Tibial artery (tissue), 4 donors: Measurements from ENCODE around the gene TXNDC17.

Experiments
- DNase-seq, 2 donors: peaks; one replicate each; pipeline ENCODE4 v3.0.0-alpha.2; 2019
- H3K27ac ChIP-seq, 2 donors: fragments of 200-600 bp; sonication (generic) in 1 of 2; 1 replicate in 1 of 2; 2 replicates in 1 of 2; pipeline ENCODE4 v1.5.1; 2018 to 2019; ENCODE audit warnings: mild to moderate bottlenecking in 1 of 2
- H3K27me3 ChIP-seq, 2 donors: fragments of 200-600 bp; sonication (generic) in 1 of 2; one replicate each; pipeline versions ENCODE4 v1.5.1 to v1.6.0; 2016 to 2019
- H3K36me3 ChIP-seq, 3 donors: fragments of 200-600 bp; sonication (generic) in 2 of 3; one replicate each; pipeline ENCODE4 v1.5.1; 2016 to 2019; ENCODE audit warnings: mild to moderate bottlenecking in 2 of 3
- H3K4me1 ChIP-seq, 4 donors: fragments of 200-600 bp; sonication (generic) in 2 of 4; 1 replicate in 3 of 4; 2 replicates in 1 of 4; pipeline ENCODE4 v1.5.1; 2016 to 2019
- H3K4me3 ChIP-seq, 2 donors: fragments of 200-600 bp; sonication (generic) in 1 of 2; 1 replicate in 1 of 2; 2 replicates in 1 of 2; pipeline ENCODE4 v1.5.1; 2018 to 2019; ENCODE audit warnings: mild to moderate bottlenecking in 2 of 2
- H3K9me3 ChIP-seq, 3 donors: fragments of 200-600 bp; sonication (generic) in 1 of 3; one replicate each; pipeline ENCODE4 v1.5.1; 2016 to 2019
- intact Hi-C: fragments of 100-400 bp; cut with DNase I; formaldehyde crosslinking; loops from one replicate; pipeline ENCODE4 v1.15.0; 2023; ENCODE audit warnings: low total_unique reads
- TF ChIP-seq, protein P1 (sequence below), 2 experiments: fragments of 200-600 bp in 1 of 2; fragments of 450-650 bp in 1 of 2; IDR thresholded peaks; one replicate each; pipeline ENCODE4 v1.5.1; 2017 to 2019; ENCODE audit warnings: antibody characterized with exemption in 2 of 2, mild to moderate bottlenecking in 1 of 2, moderate library complexity in 1 of 2

The TXNDC17 gene

DNA sequence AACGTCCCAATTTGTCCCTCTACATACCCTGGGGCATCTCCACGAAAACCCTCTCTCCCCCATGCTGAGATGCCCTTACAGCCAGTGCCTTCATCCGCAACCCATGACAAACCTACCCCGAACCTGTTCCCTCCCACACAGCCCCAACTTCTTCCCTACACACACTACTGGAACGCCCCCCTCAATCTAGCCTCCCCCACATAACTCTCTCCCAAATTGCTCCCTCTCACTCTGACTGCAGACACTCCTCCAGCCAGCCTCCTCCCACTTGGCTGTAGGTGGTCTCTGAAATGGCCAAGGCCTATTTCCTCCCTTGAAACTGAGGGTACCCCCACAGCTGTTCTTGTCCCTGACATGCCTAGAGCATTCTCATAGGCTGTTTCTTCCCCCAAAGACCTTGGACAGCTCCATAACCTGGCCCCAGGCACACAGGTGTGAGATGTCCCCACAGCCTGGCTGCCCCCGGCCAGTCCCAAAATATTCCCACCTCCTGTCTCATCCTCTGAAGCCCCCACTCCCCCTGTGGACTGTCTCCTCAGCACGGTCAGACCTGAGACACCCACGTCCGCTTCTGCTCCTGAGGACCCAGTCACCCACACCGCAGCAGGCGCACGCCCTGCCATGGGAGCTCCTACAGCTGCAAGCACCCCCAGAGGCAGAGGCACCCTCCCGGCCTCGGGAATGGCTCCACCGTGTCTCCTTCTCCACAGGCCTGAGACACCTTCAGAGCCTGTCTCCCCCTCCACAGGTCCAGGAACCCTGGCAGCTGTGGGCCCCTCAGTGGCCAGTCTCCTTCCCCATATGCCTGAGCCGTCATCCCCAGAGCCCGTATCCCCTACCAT, 4.0 kb upstream of the TXNDC17 start:
- peaks cover 0 to 24% (median 20%) of the 10 kb centered on the region in 4 donors for H3K4me1 ChIP-seq
- intact Hi-C loops = no loop called here
- TF ChIP-seq, protein P1, sequence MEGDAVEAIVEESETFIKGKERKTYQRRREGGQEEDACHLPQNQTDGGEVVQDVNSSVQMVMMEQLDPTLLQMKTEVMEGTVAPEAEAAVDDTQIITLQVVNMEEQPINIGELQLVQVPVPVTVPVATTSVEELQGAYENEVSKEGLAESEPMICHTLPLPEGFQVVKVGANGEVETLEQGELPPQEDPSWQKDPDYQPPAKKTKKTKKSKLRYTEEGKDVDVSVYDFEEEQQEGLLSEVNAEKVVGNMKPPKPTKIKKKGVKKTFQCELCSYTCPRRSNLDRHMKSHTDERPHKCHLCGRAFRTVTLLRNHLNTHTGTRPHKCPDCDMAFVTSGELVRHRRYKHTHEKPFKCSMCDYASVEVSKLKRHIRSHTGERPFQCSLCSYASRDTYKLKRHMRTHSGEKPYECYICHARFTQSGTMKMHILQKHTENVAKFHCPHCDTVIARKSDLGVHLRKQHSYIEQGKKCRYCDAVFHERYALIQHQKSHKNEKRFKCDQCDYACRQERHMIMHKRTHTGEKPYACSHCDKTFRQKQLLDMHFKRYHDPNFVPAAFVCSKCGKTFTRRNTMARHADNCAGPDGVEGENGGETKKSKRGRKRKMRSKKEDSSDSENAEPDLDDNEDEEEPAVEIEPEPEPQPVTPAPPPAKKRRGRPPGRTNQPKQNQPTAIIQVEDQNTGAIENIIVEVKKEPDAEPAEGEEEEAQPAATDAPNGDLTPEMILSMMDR (IDR thresholded peaks at IDR 0.05) = no peak
- H3K27ac ChIP-seq = no peak overlapping the region
- peak in 1 of 2 donors; percentile 64 for DNase-seq
- no peak overlapping the region for H3K4me3 ChIP-seq
- H3K36me3 ChIP-seq = peaks cover 25 to 31% (median 28%) of the 10 kb centered on the region in 3 donors
- no peaks in the 10 kb centered on the region for H3K9me3 ChIP-seq
- H3K27me3 ChIP-seq = no peaks in the 10 kb centered on the region

DNA sequence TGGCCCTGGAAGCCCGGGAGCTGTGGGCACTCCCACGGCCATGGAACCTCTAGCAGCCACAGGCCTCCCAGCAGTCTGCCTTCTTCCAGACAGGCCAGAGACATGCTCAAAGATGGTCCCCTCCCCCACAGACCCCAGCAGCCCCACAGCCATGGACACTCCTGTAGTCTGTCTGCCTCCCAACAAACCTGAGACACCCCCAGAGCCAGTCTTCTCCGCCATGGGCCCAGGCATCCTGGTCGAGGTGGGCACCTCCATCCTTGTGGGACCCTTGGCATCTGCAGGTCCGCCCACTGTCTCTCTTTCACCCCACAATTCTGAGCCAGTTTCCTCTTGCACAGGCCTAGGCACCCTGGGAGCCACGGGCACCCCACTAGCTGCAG, 3.4 kb upstream of the TXNDC17 start:
- intact Hi-C loops = no loop called here

DNA sequence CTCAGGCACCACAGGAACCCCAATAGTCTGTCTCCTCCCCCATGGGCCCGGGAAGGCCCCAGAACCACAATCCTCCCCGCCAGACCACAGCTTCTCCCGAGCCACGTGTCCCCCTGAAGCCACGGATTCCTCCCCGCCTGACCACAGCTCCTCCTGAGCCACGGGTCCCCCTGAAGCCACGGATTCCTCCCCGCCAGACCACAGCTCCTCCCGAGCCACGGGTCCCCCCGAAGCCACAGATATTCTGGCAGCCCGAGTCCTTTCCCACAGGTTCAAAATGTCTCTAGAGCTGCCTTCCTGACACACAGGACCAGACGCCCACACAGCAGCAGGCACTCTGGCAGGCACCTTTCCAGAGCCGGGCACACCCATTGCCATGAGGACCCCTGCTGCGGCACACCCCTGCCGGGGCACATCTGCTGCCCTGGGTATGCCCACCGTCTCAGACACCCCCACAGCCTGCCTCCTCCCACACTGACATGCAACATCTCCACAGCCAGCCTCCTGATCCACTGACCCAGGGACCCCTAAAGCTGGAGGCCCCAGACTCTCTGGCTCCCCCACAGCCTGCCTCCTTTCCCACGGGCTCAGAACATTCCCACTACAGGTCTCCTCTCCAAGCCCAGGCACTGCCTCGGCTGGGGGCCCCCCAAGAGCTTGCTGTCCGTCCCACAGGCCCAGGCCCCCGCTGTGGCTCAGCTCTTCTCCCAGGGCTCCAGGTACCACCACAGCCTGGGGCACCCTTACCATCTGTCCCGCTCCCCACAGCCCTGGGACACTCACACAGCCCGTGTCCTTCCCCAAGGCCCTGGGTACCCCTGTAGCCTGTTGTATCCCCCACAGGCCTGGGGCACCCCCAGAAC, 2.6 kb upstream of the TXNDC17 start:
- peaks cover 0 to 28% (median 21%) of the 10 kb centered on the region in 4 donors for H3K4me1 ChIP-seq
- H3K4me3 ChIP-seq = no peak overlapping the region
- peak in 1 of 2 donors; percentile 64 for DNase-seq
- intact Hi-C loops = no loop called here
- peaks cover 14 to 19% (median 16%) of the 10 kb centered on the region in 3 donors for H3K36me3 ChIP-seq
- no peaks in the 10 kb centered on the region for H3K27me3 ChIP-seq
- TF ChIP-seq, protein P1 (IDR thresholded peaks at IDR 0.05) = no peak
- no peak overlapping the region for H3K27ac ChIP-seq
- H3K9me3 ChIP-seq = no peaks in the 10 kb centered on the region

More for the DNA sequence above, 3.4 kb upstream of the TXNDC17 start:
- TF ChIP-seq, protein P1 (IDR thresholded peaks at IDR 0.05) = no peak
- peaks cover 19 to 26% (median 24%) of the 10 kb centered on the region in 3 donors for H3K36me3 ChIP-seq
- peak in 1 of 2 donors; percentile 61 for DNase-seq
- H3K4me1 ChIP-seq = peaks cover 0 to 28% (median 21%) of the 10 kb centered on the region in 4 donors
- H3K27ac ChIP-seq = no peak overlapping the region
- no peak overlapping the region for H3K4me3 ChIP-seq
- no peaks in the 10 kb centered on the region for H3K27me3 ChIP-seq
- no peaks in the 10 kb centered on the region for H3K9me3 ChIP-seq

DNA sequence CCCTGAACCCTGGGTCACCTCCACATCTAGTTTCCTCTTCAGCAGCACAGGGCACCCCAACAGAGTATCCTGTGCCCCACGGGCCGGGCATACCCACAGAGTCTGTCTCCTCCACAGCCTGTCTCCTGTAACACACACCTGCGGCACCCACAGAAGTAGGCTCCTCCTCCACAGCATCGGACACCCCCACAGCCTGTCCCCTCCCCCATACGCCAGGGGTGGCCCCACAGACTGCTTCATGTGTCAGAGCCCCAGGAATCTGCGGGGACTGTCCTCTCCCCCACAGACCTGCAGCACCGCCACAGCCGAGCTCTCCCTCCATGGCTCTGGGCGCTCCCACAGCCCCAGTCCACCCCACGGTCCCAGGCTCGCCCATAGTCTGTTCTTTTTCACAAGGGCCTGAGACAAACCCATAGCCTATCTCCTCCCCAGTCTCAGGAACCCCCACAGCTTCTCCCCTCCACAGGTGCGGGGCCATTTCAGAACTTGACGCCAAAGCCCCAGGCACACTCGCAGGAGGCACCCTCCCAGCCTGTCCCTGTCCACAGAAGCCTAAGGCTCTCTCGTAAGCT, 1.8 kb upstream of the TXNDC17 start:
- Histone ChIP-seq H3K9me3 (no peaks in the 10 kb centered on the region), H3K4me1 (peaks cover 0 to 28% (median 21%) of the 10 kb centered on the region in 4 donors), H3K36me3 (peaks cover 14 to 19% (median 15%) of the 10 kb centered on the region in 3 donors), H3K27me3 (no peaks in the 10 kb centered on the region), H3K4me3 (peak overlapping the region; percentile 61 to 77), H3K27ac (peak overlapping the region; percentile 66 to 84)
- intact Hi-C loops = no loop called here
- TF ChIP-seq, protein P1 (IDR thresholded peaks at IDR 0.05) = no peak
- peak in 1 of 2 donors; percentile 62 for DNase-seq
